Activated T-helper 1 cell treated with anti-CD3 and anti-CD28 coated beads, Interleukin-2, amount 50 U/mL, for 16 hours (primary cell): ENCODE measurements around the gene ZNF511.
A peak's percentile ranks its signal among the peaks of the same experiment; 100 is the strongest.

Source experiments
- DNase-seq, 2 donors: peaks; one replicate each; pipeline ENCODE4 v3.0.0-alpha.2; 2020; ENCODE audit warnings: low read depth in 1 of 2, low spot score in 1 of 2

ZNF511 gene

DNA sequence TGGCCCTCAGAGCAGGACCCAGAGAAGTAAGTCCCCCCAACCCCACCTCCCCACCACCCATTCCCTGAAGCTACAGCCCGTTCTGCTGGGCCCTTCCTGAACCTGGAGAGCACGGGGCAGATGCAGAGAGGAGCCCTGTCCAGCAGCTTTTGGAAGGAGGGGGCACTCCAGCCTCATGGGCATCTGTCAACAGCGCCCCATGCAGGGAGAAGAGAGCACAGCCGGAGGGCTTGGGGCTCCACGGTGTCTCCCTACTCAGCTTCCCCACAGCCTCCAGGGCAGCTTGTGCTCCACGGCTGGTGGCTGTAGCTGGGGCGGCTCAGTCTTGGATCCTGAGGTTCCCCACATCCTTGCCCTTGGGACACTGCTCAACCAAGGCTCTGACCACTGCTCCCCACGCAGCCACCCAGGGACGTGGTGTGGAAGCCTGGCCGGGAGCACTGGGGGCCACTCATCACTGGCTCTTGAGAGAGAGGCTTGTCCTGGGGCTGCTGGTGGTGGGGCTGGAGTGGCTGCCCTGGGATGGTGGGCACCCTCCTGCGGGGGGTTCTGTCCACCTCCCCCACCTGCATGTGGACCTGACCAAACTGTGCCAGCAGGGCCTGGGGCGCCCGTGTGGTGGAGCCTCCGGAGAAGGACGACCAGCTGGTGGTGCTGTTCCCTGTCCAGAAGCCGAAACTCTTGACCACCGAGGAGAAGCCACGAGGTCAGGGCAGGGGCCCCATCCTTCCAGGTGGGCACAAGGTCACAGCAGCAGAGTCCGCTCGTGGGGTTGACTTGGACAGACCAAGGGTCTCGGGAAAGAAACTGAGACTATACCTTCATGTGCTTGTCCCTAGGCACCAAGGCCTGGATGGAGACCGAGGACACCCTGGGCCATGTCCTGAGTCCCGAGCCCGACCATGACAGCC, 42.9 kb downstream of the ZNF511 start:
- no peak for DNase-seq

DNA sequence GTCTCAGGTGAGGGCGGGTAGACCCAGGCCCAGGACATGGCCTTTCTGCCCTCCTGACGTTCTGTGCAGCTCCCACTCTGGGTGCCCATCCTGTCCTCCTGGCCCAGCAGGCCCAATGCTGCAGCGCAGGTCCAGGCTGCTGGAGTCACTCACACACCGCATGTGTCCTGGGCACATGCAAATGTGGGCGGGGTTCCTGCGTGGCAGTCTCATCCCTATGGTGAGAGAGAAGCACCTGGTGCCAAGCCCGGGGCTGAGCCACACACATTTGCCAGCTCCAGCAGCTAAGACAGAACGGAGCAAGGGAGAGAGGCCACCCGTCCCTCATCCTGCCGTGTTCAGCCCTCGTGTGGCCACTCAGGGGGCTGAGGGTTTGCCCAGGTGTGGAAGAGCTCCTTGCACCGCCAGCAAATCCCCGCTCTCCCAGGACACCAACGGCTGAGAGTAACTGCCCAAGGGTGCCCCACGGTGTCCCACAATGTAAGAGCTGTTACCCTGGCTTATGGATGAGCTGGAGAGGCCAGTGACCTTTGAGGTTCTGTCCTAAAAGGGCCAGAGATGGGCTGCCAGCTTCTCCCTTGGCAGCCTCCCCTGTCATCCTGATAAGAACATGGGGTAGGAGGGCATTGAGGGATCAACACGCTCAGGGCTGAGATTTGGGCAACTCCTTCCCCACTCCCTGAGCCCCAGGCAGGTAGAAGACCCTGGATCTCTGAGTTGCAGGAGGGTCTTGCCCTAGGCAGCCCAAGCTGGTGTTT, 44.7 kb downstream of the ZNF511 start:
- no peak for DNase-seq

DNA sequence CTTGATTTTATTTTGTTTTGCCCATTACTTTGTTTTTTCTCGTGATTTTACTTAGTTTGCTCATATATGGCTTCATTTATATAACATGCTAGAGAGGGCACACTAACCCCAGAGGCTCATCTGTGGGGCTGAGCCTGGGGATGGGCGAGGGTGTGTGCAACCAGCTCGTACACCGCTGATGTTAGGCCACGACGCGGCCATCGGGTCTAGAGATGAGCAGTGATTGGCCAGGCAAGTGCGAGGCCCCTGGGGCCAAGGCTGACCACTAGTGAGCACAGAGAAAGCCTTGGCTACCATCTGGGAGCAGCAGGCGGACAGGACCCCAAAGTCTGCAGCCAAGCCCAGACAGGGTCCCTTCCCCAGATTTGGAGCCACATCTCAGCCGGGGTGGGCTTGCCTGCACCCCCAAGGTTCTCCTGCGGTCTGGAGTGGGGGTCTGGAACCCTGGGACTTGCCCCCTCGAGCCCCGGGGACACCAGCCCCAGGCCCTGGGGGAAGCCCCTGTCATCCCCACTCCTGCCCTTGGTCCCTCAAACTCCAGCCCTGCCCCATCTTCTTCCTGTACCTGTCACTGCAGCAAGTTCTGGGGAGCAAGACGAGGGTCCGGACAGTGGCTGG, 45.4 kb downstream of the ZNF511 start:
- no peak for DNase-seq

DNA sequence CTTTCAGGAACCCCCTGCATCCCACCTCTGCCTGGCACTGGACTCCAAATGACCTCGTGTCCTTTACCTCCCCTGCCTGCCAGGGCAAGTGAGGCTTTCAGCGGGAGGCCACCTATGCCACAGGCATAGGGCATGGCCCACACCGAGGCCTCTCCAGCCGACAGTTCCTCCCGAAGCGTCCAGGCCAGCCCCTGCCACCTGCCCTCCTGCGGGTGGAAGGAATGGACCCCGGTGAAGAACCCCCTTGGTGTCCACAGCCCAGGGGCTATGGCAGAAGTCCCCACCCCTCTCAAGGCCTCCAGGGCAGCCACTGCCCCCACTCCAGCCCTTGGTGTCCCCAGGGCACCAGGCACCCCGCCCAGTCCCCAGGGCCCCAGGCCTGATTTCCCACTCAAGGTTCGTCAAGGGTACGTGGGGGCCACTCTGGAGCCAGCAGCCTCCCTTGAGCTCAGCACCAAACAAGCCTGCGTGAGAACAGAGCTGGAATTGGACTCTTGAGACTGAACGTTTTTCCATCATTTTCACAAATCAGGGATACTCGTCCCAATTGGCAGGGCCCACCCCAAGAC, 46.0 kb downstream of the ZNF511 start:
- no peak for DNase-seq

DNA sequence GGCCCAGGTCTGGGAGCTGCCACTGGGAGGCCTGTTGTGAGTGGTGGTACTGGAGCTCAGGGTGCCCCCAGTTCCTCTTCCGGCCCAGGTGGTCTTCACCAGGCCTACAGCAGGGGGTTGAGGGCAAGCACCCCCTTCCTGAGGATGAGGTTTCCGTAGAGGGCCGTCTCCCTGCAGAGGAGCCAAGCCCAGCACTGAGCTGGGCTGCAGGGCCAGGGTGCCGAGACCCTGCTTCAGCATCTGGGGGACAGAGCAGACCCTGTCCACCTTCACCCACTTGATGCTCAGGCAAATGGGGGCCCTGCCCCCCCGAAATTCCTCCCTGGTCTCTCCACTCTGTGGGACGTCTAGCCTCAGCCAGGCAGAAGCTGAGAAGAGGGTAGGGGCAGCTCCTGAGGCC, 46.6 kb downstream of the ZNF511 start:
- DNase-seq: no peak

DNA sequence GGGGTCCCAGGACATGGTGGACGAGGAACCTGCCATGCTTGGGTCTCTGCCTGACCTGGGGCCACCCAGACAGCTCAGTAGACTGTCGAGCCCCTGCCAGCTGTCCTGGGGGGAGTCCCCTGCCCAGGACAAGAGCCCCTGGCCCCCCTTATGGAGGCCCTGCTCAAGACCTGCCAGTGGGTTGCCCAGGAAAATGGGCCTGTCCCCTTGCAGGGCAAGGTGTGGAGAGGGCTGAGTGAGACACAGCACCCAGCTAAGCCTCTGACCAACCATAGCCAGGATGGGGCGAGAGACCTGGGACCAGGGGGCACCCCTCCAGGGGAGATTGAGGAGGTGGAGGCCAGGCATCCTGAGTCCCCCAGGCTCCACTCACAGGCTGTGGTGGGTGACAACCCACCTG, 47.3 kb downstream of the ZNF511 start:
- DNase-seq: no peak

DNA sequence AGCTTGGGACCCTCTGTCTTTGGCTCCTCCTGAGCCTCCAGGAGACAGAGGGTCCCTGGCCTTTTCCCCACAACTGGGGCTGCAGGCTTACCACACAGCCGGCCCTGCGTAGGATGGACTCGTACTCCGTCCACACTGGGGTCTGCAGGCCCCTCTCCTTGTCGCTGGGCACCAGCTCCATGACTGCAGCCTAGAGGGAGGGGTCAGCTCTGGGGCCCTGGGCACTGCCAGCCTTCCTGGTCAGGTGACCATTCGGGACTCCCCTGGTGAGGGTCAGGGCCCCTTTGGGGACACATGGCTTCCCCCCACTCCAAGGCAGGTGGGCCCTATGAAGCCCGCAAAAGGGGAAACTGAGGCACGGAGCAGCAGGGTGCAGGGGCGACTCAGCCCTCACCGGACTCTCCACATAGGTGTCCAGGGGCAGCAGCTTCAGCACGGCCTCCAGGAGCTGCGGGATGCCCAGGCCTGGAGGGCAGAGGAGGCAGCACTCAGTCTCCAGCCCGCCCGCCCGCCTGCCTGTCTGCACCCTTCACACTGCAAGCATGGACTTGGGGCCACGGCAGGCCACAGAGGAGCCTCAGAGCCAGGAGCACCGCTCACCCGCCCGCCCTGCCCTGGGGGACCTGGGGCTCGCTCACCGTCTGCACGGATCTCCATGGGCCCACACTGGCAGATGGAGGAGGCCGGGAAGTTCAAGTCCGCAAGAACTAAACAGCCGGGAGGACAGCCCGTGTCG, 48.0 kb downstream of the ZNF511 start:
- DNase-seq: no peak

DNA sequence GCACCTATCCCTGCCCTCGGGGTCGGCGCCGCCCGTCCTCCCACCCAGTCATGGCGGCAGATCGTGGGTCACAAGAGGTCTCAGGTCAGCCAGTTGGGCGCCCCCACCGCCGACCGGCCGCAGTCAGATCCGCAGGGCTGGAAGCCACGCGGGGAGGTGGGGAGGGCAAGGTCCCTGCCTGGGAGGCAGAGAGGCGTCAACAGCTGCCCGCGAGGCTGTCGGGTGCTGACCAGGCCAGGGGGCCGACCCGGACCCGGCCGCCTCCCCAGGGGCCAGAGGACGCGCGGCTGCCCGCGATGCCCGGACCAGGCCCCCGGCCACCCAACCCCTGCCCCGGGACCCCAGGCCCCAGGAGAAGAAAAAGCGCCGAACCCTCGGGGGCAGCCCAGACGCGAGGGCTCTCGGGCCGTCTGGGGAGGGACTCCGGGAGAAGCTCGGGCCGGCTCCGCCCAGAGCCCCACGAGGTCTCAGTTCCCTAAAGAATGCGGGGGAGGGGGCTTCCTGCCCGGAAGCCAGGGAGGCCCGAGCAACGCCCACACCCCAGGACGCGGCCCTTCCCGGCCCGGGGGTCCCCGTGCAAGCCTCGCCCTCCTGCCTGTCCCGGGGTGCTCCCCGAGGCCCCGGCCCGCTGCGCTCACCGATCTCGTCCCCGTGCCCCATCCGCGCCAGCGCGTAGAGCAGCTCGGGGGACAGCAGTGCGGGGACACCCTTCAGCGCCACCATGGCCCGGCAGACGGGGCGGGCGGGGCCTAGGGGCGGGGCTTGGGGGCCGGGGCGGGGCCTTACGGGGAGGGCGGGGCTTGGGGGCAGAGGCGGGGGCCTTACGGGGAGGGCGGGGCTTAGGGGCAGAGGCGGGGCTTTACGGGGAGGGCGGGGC, 48.8 kb downstream of the ZNF511 start, which contains the start of gene FUOM:
FUOM (minus strand) TSS at position 735 of the 877 bp plus-strand sequence; CDS start at position 723, 12 bp downstream.
- DNase-seq: peak; percentile 39 to 61

DNA sequence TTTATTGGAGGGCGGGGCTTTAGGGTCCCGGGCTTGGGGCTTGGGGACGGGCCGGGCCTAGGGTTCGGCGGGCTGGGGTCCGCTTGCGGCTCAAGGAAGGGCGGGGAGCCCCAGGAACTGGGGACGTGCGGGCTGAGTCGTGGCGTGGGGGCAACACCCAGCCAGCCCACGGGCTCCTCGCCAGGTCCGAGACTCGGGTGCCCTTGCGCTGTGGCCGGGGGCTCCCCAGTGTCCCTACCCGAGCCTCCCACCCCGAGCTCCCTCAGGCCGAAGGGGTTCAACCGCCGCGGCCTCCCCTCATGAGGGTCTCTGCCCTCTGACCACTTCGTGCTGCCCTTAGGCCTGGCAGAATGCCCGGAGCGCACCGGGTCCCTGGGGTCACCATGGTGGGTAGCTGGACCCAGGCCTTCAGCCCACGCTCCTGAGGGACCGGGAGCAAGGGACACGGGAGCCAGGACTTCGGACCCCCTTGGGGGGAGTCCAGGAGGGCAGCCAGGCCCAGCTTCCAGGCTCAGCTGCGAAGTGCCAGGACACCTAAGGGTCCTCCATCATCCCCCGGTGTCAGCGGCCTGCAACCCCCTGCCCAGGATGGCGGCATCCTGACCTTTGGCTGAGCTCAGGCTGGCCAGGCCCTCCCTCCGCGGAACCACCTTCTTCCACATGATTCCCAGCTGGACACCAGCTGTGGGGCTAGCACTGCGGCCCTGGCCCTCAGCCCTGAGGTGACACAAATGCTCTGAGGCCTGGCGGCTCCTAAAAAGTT, 49.6 kb downstream of the ZNF511 start:
- DNase-seq: no peak

DNA sequence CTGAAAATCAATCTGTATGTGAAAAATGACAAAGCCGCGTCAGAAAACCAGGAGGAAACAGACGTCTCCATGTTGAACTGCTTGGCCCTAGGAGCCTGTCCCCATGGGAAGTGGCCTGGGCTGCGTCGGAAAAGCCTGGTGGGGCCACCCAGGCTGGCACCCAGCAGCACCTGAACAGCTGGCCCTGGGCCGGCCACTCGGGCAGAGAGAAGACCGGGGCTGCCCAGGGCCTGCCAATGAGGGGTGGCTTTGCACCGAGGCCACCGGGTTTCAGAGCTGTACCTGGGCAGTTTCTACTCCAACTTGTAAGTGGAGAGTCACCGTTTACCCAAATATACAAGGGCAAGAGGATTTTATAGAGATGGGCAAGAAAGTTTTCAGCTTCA, 50.2 kb downstream of the ZNF511 start:
- no peak for DNase-seq

DNA sequence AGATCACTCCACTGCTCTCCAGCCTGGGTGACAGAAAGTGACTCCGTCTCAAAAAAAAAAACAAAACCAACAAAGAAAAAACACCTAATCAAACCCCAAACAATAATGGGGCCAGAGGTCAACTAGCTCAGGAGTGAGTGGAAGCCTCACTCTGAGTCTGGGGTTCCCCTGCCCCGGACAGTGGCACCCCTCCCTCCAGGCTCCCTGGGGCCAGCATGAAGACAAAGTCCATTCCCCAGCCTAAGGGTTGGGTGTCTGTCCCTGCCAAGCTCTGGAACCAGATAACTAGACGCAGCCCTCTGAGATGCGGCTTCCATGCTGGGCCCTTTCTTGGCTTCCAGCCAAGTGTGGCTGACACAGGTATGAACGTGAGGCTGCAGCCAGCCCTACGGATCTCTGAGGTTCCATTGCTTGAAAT, 50.8 kb downstream of the ZNF511 start:
- no peak for DNase-seq

DNA sequence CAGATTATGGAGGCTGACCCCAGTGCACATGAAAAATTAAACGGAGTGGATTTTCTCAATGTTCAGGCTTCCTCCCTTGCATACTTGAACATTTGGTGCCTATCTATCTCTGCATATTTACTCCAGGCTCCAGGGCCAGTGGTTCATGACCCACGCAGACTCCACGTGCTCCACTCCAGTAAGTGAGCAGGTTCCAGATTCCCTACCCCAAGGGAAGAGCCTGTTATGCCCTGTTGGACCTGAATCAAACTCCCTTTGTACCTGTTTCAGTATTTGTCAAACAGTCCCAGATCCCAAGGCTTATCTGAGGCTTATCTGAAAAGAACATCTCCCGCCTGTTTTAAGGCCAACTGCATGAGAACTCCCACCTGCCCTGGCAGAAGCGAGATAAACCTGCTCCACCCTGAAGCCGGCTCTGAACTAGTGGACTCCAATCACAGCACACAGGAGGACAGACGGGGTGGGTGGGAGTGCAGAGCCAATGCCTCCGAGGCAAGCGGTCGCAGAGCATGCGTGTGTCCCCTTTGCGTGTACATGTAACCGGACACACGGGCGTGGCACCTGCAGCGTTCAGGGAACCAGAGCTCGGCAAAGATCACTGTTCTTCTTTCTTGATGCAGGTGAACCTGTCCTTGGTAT, 51.4 kb downstream of the ZNF511 start:
- no peak for DNase-seq

DNA sequence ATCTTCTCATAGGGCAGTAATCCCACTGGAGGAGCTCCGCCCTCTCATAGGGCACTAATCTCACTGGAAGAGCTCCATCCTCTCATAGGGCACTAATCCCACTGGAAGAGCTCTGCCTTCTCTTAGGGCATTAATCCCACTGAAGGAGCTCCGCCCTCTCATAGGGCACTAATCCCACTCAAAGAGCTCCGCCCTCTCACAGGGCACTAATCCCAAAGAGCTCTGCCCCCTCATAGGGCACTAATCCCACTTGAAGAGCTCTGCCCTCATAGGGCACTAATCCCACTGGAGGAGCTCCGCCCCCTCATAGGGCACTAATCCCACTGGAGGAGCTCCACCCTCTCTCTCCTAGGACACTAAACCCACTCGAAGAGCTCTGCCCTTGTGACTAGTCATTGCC, 52.5 kb downstream of the ZNF511 start:
- DNase-seq: no peak

DNA sequence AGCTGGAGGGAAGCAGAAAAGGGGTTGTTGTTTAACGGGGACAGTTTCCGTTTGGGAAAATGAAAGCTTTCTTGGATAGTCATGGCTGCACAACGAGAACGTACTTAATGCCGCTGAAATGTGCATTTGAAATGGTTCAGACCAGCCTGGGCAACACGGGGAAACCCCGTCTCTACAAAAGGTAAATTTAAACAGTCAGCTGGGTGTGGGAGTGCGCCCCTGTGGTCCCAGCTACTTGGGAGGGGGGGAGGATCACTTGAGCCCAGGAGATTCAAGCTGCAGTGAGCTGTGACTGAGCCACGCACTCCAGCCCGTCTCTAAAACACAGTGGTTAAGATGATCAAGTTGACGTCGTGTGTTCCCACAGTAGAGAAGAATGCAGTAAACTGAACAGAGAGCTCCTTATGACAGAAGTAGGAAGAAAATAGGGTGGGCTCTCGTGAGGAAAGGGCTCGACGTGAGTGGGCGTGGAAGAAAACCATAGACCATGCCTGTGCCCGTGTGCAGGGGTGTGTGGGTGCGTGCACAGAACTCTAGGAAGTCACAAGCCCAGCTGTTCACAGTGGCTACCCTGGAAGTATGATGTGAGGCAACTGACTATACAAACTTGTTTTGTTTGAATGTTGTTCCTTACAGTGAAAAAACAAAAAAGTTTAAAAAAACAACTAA, 53.2 kb downstream of the ZNF511 start:
- DNase-seq: no peak
